HG03095 (cell line): ENCODE measurements around the gene MPP1.

Experiments used
- ATAC-seq: cut with Tn5 transposase; IDR thresholded peaks from one replicate; pipeline ENCODE4 v1.9.1; 2021; ENCODE audit warnings: moderate library complexity; ENCODE audit not compliant: unreplicated experiment

Gene MPP1

GRCh38 chrX:154733066-154733425, 72.2 kb downstream of the MPP1 start:
- no peak for ATAC-seq

- no peak for ATAC-seq
Measured at GRCh38 chrX:154732421-154733065, 72.7 kb downstream of the MPP1 start.

- ATAC-seq, result no peak
Measured at GRCh38 chrX:154731881-154732280, 73.4 kb downstream of the MPP1 start.

- ATAC-seq, result no peak
Measured at GRCh38 chrX:154731184-154731583, 74.1 kb downstream of the MPP1 start.

DNA sequence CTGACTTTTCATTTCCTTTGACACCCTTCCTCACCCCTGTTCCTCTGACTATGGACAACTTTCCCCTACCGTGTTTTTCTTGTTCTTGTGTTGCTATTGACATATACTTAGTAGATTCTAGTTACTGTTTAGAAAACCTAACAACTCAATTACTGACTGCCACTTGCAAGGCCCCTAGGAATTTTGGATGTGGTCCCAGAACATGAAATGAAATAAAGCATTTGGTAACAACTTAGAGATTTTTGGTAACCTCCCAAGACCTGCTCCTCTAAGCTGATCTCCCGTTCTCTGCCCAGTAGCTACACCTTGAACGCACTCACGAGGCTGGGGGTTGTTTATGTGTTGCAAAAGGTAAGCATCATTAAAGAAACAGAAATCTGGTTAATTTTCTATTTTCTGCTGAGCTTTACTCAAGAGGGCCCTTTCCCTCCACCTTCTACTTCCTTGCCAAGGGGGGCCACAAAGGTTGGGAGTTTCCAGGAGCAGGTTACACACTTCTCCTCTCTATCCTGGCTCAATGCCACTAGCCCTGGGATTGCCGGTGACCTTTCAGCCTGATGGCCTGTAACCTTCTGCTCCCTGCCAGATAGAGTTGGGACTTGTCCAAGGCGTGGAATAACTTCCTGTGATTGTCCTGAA, 74.9 kb downstream of the MPP1 start:
- no peak for ATAC-seq

- ATAC-seq, result no peak
Measured at GRCh38 chrX:154729439-154729838, 75.8 kb downstream of the MPP1 start.
